HG02840 (cell line): Measurements from ENCODE around the gene LRCH1.

Source experiments
- ATAC-seq: cut with Tn5 transposase; IDR thresholded peaks from one replicate; pipeline ENCODE4 v1.9.1; 2021; ENCODE audit warnings: mild to moderate bottlenecking, moderate library complexity, moderate number of reproducible peaks; ENCODE audit not compliant: unreplicated experiment, low FRiP score

Gene LRCH1

DNA sequence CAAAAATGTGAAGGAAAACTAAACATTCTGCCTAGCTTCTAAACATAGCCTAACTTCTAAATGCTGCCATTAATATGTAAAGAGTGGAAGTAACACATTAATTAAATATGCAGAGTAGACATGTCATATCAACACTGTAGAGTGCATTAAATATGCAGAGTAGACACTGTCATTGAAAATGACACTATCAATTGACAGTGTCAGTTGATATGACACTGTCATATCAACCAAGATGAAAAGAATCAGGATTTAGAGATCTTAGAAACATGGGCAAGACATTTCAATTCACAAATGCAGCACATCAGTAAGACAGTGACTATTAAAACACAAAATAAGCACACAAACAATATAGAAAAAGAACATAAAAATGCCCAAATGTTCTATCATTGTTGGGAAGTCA, 218.7 kb downstream of the LRCH1 start:
- ATAC-seq, result no peak

DNA sequence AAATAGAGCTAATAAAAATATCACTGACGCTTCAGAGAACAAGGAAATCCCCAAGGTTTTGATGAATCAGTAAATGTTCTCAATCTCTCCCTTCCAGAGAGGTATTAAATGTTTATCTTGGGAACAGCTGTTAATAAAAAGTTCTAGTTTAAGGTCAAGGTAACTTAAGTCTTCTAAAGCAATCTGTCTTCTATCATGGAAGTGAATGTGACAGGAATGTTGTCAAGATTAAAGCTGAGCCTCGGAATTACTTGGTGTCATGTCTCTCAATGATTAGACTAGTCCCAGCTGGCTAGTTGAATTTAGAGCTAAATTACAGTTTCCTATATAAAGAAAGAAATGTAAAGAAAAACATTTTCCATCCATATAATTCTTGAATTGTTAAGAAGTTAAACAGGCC, 220.6 kb downstream of the LRCH1 start:
- no peak for ATAC-seq

DNA sequence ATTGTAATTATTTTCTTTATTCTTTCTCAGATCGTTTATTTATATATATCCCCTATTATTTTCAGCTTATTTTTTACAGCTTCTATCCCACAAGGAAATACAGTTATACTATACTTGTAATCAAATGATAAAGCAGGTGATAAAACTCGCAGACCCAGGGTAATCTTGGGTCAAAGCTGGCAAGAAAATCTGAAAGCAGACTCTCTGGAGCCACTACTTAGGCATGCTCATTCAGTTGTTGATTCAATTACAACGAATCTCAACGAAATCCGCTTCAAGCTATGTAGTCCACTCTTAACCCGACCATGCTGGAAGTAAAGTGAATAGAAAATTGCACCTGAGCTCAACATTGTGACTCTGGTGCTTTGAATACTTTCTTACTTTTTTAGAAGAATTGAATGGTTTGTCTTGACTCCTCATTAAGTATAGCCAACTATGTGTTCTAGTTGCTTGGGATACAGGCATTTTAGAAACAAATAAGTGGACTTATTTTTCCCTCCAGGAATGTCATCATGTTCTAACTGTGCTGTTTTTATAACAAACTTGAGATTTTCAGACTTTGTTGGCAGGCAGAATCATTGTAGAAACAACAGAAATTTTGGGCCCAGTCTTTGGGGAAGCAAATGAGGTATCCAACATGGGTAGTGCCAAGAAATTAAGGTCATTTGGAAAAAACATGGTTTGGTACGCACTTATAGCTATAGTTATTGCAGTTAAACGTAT, 222.6 kb downstream of the LRCH1 start:
- no peak for ATAC-seq

DNA sequence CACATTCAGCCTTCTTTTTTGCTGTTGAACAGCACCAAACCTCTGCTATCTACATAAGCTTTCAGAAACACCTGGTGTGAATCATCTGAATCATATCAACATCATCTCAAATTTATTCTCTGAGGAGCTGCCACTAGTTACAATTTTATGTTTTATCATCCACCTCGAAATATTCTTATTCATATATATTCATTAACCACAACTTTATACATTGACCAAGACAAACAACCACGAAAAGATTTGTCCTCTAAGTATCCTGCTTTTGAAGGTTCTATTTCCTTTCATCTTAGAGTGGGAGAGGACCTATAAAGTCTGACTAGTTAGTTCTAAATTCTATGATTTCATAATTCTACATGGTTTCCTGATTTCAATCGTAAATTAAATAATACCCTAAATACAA, 225.1 kb downstream of the LRCH1 start:
- ATAC-seq, result no peak

DNA sequence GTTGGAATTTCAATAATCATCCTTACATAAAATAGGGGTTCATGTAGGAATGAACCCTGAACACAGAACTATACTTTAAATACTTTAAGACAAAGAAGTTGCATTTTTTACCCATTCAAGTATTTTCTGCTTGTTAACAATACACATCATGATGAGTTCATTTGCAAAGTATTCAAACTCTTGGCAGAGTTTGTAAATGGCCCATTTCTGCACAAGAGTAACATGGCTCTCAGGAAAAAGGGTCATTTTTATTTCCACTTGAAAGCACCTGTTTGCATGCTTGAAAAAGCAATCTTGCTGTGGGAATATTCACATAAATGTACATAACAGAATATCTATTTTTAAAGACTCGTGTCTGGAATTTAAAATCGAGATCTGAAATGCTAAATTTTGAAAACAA, 225.9 kb downstream of the LRCH1 start:
- no peak for ATAC-seq

DNA sequence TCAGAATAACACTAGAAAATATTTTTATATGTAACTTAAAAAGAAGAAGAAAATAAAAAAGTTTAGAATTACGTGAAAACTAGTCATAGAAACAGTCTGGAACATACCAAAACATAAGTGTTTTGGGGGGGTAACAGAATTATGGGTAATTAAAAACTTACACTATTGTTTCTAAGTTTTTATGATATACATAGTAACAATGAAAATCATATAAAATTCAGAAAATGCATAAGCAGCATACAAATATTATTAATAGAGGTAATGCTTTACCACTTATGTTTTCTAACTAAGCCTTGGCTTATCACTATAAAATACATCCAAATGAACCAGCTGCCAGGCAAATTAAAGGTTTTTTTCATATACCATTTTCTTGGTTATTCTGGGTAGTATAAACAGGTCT, 229.1 kb downstream of the LRCH1 start:
- no peak for ATAC-seq

DNA sequence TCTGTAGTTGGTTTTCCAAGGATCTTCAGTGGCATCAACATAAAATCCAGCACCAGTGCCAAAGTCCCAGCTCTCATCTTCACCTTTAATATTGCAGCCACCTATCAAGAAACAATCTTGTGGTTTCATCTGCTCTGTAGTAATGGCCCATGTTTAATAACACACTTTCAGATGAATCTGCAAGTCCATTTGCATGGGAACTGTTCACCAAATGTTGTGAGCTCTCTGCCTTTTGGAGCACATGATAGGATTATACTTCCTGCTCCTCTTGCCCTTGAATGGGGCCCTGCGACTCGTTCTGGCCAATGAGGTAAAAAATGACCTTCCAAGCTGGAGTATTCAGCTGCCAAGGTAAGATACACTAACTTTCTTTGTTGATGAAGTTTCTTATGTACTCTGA, 229.7 kb downstream of the LRCH1 start:
- no peak for ATAC-seq

DNA sequence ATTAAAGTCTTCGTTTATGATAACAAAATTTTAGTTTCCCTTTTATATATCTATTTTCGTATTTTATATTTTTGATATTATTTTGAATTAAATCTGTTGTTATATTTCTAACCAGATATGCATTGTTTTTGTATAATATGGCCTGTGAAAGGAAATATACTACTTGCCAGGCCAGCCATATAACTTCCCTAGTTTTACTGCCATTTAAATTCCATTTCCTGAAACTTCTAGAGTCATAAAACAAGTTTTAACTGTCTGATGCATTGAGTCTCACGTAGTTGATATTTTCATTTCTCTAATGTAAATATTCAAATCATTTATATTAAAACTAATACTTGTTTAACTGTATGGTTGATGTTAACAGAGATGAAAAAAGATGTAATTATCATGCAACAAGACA, 230.5 kb downstream of the LRCH1 start:
- ATAC-seq, result no peak

DNA sequence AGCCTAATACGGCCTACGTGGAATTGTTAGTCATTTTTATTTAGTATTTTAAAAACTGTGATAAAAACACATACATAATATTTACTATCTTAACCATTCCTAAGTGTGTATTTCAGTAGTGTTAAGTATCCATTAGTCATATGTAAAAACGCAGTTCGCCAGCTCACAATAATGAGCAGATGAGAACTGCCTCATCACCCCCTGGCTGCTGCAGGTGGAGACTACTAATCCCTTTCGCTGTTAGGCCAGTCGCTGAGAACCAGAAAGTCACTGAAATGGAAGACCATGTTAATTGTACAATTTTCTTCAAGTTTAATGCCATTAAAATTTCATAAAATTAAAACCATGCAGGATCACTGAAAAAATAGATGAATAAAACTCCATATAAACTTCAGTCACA, 242.4 kb downstream of the LRCH1 start:
- no peak for ATAC-seq

DNA sequence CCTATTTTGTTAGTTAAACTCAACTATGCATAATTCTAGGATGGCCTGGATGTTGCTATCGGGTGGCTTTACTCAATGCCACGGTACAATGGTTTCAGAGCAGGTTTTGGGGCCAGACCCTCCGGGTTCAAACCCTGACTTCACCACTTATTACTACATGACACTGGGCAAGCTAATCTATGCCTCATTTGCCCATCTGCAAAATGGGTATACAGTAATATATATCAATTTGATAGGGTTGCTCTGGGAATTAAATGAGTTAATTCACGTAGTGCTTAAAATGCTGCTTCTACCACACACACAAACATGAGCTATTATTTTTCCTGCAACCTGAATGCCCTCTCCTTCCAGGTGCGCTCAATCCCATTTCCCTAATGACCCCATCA, 243.2 kb downstream of the LRCH1 start:
- ATAC-seq, result no peak

DNA sequence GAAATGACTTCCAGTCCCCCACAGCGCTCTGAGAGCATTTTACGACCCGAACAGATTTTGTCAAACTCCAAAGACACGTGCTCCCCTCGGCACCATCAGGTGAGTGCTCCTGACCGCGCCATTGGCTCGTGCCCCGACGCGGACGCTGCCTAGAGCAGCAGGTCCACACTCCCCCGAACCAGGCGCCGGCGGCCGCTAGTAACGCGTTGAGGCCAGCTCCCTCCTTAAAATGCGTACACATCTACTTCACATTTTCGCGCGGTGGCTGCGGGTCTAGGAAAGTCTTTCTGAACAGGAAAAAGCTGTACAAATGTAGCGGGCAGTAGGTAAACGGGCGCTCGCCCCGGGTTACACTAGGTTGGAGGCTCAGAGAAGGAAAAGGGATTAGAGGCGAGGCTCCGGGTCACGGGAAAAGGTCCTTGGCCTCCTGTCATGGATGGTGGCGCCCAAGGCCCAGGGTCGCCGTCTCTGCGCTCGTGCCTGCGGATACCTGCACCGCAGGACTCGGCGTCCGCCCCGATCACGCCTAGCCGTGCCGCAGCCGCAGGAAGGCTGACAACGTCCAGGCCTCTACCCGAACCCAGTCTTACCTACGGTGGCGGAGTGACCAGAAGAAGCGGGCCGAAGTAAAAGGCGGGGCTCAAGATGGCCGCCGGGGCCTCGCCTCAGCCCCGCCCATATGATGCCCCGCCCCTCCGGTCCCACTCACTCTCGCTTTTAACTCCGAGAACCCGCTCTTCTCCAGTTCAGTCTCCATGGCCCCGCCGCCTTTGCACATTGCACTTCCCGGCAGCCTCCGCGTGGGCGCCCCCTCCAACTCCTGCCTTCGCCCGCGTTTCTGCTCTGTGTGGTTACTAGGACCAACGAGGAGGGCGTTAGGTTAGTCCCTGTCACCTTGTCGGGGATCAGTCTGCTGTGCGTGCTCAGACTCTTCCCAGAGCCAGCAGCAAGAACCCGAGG, 243.8 kb downstream of the LRCH1 start, which contains the start of gene ESD:
Gene ESD (minus strand): TSS at position 647 of the 960 bp plus-strand sequence. CDS start 5,748 bp downstream, outside the sequence.
- peak; percentile 86 for ATAC-seq

DNA sequence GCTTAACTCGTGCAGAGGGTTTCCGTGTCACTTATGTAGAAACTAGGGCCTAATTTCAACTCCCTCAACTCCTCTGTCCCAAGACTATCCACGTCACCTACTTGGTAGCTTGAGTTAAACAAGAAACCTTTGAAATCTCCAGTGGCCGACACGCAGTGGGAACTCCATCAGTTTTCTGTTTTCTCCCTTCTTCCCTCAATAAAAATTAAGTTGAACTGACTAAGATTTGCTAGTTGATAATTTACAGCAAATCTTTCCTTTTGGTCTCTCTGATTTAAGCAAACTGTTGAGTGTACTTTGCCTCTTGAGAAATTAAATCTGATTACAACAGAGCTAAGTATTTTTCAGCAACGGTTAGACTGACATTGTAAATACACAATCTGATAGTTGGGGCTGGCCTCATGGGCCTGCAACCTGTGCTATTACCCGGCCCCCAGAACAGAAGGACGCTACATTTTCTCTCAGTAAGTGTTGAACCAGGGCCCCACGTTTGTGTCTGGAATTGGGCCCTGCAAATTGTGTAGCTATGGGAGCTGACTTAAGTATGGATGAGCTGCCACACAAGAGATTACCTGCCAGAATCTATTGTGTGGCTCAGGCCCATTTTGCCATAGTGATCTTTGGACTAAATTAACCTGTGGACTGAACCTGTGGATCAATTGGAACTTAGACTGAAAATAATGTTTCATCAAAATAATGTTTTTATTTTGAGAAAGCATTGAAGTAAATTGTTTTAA, 244.7 kb downstream of the LRCH1 start:
- no peak for ATAC-seq

DNA sequence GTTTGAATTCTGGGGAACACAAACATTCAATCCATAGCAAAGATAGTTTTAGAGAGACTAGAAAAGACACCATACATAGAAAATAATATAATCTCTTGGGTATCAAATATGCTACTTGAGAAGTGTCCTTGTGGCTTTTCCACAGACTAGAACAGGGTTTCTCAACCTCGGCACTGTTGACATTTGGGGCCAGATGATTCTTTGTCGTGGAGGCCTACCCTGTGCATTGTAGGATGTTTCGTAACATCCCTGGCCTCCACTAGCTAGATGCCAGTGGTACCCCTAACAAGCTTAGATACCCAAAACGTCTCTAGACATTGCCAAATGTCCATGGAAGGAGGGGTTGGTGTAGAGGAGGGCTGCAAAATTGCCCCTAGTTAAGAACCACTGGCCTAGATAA, 246.2 kb downstream of the LRCH1 start:
- ATAC-seq, result no peak

DNA sequence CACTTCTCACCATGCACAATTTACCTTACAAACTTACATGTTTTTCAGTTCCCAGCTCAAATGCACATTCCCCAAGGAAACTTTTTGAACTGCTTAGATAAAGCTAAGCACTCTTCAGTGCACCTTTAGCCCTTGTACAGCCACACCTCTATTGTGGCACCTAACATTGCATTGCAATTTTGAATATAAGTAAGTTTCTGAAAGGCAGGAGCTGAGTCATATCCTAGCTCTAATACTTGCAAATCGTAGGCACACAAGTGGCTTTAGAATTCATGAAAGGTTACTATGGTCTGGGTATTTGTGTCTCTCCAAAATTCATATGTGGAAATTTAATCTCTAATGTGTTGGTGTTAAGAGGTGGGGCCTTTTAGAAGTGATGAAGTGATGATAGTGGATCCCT, 248.9 kb downstream of the LRCH1 start:
- no peak for ATAC-seq
